ENCODE data around the gene LIN9.
"Not testable (repeated sequence)": the region's sequence is repeated elsewhere in the genome, so short reads cannot be mapped to it uniquely, and the experiment has no call there.

The LIN9 gene

DNA sequence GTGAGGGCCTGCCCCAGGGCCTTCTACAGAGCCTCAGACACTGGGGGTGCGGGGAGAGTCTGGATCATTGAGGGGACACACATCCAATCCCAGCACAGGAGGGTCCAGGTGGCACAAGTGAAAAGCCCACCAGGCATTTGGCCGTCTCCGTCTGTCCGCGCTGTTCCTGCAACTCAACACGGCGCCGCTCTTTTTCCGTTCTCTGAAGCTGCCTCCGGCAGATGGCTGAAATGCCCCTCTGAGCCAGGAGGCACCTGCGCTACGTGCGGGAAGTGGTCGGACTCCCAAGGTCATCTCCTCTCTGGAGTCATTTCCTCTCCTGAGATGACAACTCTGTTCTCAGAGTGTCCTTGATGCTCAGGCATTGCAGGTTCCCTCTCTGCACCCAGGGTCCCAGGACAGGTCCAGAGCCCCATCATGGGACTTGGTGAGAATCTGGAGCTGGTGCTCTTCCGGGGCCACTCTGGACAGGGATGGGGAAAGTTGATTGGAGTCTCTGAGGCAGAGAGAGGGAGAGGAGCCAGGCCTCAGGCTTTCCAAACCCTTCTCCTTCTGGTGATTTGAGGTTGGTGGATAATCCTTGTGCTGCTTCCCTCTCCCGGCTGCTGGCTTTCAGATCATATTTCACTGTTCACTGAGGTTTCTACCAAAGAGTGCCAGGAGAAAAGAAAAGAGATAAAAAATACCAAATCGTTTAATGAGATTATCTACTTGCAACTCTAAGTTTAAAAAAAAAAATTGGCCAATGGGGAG is 99.5 kb downstream of the LIN9 start:
- no peaks in the 10 kb centered on the region for H3K4me1 ChIP-seq (ENCODE audit: control insufficient read depth in 5 of 5, insufficient read depth in 5 of 5, low read length in 5 of 5)
- no peaks in the 10 kb centered on the region for H3K36me3 ChIP-seq (ENCODE audit: control insufficient read depth in 5 of 5, insufficient read depth in 5 of 5, low read length in 5 of 5)

DNA sequence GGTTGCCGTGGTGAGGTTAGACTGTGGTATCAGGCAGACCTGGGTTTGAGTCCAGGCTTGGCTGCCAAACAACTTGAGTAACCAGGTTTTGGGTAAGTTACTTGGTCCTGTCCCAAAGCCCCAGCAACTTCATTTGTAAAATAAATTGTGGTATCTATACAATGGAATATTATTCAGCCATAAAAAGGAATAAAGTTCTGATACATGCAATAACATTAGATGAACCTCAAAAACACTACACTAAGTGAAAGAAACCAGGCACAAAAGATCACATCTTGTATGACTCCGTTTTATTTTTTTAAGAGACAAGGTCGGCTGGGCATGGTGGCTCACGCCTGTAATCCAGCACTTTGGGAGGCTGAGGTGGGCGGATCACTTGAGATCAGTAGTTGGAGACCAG is 101.9 kb downstream of the LIN9 start:
- no peaks in the 10 kb centered on the region for H3K9me3 ChIP-seq (ENCODE audit: control insufficient read depth in 5 of 5, low read length in 5 of 5)
- no peak overlapping the region for H3K27ac ChIP-seq (ENCODE audit: low read depth, low read length)
- no peaks in the 10 kb centered on the region for H3K4me1 ChIP-seq (ENCODE audit: control insufficient read depth in 5 of 5, insufficient read depth in 5 of 5, low read length in 5 of 5)
- peaks cover 0 to 2% (median 0%) of the 10 kb centered on the region in 5 donors for H3K27me3 ChIP-seq (ENCODE audit: control insufficient read depth in 5 of 5, insufficient read depth in 4 of 5, low read length in 5 of 5)
- no peak overlapping the region for H3K4me3 ChIP-seq (ENCODE audit: low read depth in 1 of 5, low read length in 5 of 5)
- H3K36me3 ChIP-seq (ENCODE audit: control insufficient read depth in 5 of 5, insufficient read depth in 5 of 5, low read length in 5 of 5), result no peaks in the 10 kb centered on the region
- H3K9ac ChIP-seq (ENCODE audit: low read length in 5 of 5), result no peak overlapping the region

More for the DNA sequence above, 99.5 kb downstream of the LIN9 start:
- Histone ChIP-seq H3K27me3 (ENCODE audit: control insufficient read depth in 5 of 5, insufficient read depth in 4 of 5, low read length in 5 of 5) (peaks cover 0 to 2% (median 0%) of the 10 kb centered on the region in 5 donors), H3K27ac (ENCODE audit: low read depth, low read length) (no peak overlapping the region), H3K4me3 (ENCODE audit: low read depth in 1 of 5, low read length in 5 of 5) (no peak overlapping the region), H3K9me3 (ENCODE audit: control insufficient read depth in 5 of 5, low read length in 5 of 5) (no peaks in the 10 kb centered on the region), H3K9ac (ENCODE audit: low read length in 5 of 5) (no peak overlapping the region)

DNA sequence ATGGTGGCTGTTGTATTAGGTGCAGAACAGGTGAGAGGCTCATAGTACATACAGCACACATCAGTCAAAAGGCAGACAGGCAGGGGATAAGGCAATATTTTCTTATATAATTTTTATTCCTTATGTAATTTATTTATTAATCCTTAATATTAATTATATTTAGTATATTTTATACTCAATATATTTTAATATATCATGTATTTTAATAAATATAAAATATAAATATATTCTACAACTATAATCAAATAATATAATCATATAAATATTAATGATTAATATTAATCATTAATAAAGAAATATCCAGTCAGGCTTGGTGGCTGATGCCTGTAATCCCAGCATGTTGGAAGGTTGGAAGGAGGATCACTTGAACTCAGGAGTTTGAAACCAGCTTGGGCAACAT is 104.8 kb downstream of the LIN9 start:
- H3K9ac ChIP-seq (ENCODE audit: low read length in 5 of 5), result no peak overlapping the region
- no peaks in the 10 kb centered on the region for H3K4me1 ChIP-seq (ENCODE audit: control insufficient read depth in 5 of 5, insufficient read depth in 5 of 5, low read length in 5 of 5)
- no peaks in the 10 kb centered on the region for H3K36me3 ChIP-seq (ENCODE audit: control insufficient read depth in 5 of 5, insufficient read depth in 5 of 5, low read length in 5 of 5)
- no peak overlapping the region for H3K4me3 ChIP-seq (ENCODE audit: low read depth in 1 of 5, low read length in 5 of 5)
- H3K9me3 ChIP-seq (ENCODE audit: control insufficient read depth in 5 of 5, low read length in 5 of 5), result no peaks in the 10 kb centered on the region
- H3K27ac ChIP-seq (ENCODE audit: low read depth, low read length), result no peak overlapping the region
- no peaks in the 10 kb centered on the region for H3K27me3 ChIP-seq (ENCODE audit: control insufficient read depth in 5 of 5, insufficient read depth in 4 of 5, low read length in 5 of 5)

DNA sequence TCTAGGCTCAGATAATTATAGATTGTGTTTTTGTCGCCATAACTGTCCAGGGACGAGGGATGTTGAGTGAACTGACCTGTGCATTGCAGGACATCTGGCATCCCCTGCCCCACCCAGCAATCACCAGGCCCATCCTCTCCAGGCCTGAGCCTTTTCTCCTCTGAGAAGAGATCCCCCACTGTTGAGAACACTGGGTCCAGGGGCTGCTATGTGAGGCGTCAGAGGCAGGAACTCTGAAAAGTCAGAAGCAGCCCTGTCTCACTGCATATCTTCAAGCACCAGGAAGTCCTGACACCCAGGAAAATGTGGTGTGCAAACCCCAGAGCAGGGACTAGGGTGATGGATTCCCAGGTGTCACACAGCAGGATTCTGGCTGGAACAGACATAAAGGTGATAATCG is 105.3 kb downstream of the LIN9 start:
- no peaks in the 10 kb centered on the region for H3K36me3 ChIP-seq (ENCODE audit: control insufficient read depth in 5 of 5, insufficient read depth in 5 of 5, low read length in 5 of 5)
- H3K4me1 ChIP-seq (ENCODE audit: control insufficient read depth in 5 of 5, insufficient read depth in 5 of 5, low read length in 5 of 5), result no peaks in the 10 kb centered on the region
- H3K27me3 ChIP-seq (ENCODE audit: control insufficient read depth in 5 of 5, insufficient read depth in 4 of 5, low read length in 5 of 5), result no peaks in the 10 kb centered on the region
- H3K27ac ChIP-seq (ENCODE audit: low read depth, low read length), result no peak overlapping the region
- H3K9ac ChIP-seq (ENCODE audit: low read length in 5 of 5), result no peak overlapping the region
- no peak overlapping the region for H3K4me3 ChIP-seq (ENCODE audit: low read depth in 1 of 5, low read length in 5 of 5)
- H3K9me3 ChIP-seq (ENCODE audit: control insufficient read depth in 5 of 5, low read length in 5 of 5), result no peaks in the 10 kb centered on the region

DNA sequence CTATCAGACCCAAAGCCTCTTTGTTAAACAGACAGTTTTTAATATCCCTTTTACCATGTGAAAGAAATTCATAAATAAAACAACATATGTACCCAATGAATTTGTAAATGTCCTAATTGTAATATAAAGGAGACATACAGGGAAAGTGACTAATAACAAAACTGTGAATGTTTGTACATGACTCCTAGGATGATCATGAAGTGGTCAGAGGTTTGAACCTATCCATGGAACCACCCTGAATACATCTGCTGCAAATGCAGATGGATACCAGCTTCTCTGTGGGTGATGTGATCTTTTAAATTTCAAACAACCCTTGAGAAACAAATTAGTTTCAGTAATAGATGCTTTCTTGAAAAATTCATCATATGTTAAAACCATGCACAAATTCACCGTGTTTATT is 105.7 kb downstream of the LIN9 start:
- Histone ChIP-seq H3K9ac (ENCODE audit: low read length in 5 of 5) (no peak overlapping the region), H3K4me3 (ENCODE audit: low read depth in 1 of 5, low read length in 5 of 5) (no peak overlapping the region), H3K9me3 (ENCODE audit: control insufficient read depth in 5 of 5, low read length in 5 of 5) (no peaks in the 10 kb centered on the region), H3K27me3 (ENCODE audit: control insufficient read depth in 5 of 5, insufficient read depth in 4 of 5, low read length in 5 of 5) (no peaks in the 10 kb centered on the region), H3K36me3 (ENCODE audit: control insufficient read depth in 5 of 5, insufficient read depth in 5 of 5, low read length in 5 of 5) (no peaks in the 10 kb centered on the region), H3K27ac (ENCODE audit: low read depth, low read length) (no peak overlapping the region), H3K4me1 (ENCODE audit: control insufficient read depth in 5 of 5, insufficient read depth in 5 of 5, low read length in 5 of 5) (no peaks in the 10 kb centered on the region)

DNA sequence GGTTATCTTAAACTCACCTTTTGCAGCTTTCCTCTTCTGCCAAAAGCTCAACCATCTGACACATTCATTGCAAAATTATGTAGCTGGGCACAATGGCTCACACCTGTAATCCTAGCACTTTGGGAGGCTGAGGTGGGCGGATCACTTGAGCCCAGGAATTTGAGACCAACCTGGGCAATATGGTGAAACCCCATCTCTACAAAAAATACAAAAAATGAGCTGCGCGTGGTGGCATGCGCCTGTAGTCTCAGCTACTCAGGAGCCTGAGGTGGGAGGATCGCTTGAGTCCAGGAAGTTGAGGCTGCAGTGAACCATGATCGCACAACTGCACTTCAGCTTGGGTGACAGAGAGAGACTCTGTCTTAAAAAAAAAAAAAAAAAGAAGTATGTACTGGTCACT is 106.3 kb downstream of the LIN9 start:
- H3K4me1 ChIP-seq (ENCODE audit: control insufficient read depth in 5 of 5, insufficient read depth in 5 of 5, low read length in 5 of 5); H3K27ac ChIP-seq (ENCODE audit: low read depth, low read length); H3K9me3 ChIP-seq (ENCODE audit: control insufficient read depth in 5 of 5, low read length in 5 of 5); H3K4me3 ChIP-seq (ENCODE audit: low read depth in 1 of 5, low read length in 5 of 5); H3K9ac ChIP-seq (ENCODE audit: low read length in 5 of 5); H3K27me3 ChIP-seq (ENCODE audit: control insufficient read depth in 5 of 5, insufficient read depth in 4 of 5, low read length in 5 of 5); H3K36me3 ChIP-seq (ENCODE audit: control insufficient read depth in 5 of 5, insufficient read depth in 5 of 5, low read length in 5 of 5): not testable (repeated sequence)

DNA sequence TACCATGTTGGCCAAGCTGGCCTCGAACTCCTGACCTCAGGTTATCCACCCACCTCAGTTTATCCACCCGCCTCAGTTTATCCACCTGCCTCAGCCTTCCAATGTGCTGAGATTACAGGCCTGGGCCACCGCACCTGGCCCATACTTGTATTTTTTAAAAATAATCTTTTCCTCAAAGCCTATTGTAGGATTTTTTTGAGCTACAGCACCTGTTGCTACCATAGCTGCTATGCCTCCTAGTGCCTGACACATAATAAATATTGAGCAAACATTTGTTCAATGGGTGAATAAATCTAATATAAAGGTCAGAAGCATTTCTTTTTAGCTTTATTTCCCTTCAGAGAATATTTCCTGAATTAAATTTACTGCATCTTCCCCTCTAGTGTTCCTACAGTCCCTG is 106.7 kb downstream of the LIN9 start:
- no peaks in the 10 kb centered on the region for H3K27me3 ChIP-seq (ENCODE audit: control insufficient read depth in 5 of 5, insufficient read depth in 4 of 5, low read length in 5 of 5)
- H3K4me1 ChIP-seq (ENCODE audit: control insufficient read depth in 5 of 5, insufficient read depth in 5 of 5, low read length in 5 of 5), result no peaks in the 10 kb centered on the region
- H3K9ac ChIP-seq (ENCODE audit: low read length in 5 of 5), result no peak overlapping the region
- no peaks in the 10 kb centered on the region for H3K9me3 ChIP-seq (ENCODE audit: control insufficient read depth in 5 of 5, low read length in 5 of 5)
- H3K27ac ChIP-seq (ENCODE audit: low read depth, low read length), result no peak overlapping the region
- H3K36me3 ChIP-seq (ENCODE audit: control insufficient read depth in 5 of 5, insufficient read depth in 5 of 5, low read length in 5 of 5), result no peaks in the 10 kb centered on the region
- H3K4me3 ChIP-seq (ENCODE audit: low read depth in 1 of 5, low read length in 5 of 5), result no peak overlapping the region

DNA sequence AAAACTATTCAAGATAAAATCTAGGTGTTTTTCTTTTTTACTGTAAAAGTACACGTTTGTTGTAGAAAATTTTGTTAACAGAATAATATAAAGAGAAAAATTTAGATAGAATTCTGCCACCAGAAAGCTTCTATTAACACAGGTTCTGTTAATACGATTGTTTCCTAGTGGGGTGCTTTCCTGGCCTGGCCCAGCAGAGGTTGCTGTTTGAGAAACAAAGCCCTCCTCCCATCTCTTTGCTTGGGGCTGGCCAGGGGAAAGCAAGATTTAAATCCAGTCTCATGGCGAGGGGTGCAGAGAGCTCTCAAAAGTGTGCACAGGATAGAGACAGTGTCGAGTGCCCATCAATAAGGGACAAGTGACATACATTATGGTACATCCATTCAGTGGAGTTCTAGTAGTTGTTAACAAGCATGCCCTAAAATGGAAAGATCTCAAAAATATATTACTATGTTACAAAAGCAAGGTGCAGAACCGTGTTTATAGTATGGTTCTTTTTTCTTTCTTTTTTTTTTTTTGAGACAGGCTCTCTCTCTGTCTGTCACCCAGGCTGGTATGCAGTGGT is 107.9 kb downstream of the LIN9 start:
- Histone ChIP-seq H3K4me1 (ENCODE audit: control insufficient read depth in 5 of 5, insufficient read depth in 5 of 5, low read length in 5 of 5) (no peaks in the 10 kb centered on the region), H3K27ac (ENCODE audit: low read depth, low read length) (no peak overlapping the region), H3K9me3 (ENCODE audit: control insufficient read depth in 5 of 5, low read length in 5 of 5) (no peaks in the 10 kb centered on the region), H3K9ac (ENCODE audit: low read length in 5 of 5) (no peak overlapping the region), H3K27me3 (ENCODE audit: control insufficient read depth in 5 of 5, insufficient read depth in 4 of 5, low read length in 5 of 5) (no peaks in the 10 kb centered on the region), H3K4me3 (ENCODE audit: low read depth in 1 of 5, low read length in 5 of 5) (no peak overlapping the region), H3K36me3 (ENCODE audit: control insufficient read depth in 5 of 5, insufficient read depth in 5 of 5, low read length in 5 of 5) (no peaks in the 10 kb centered on the region)

DNA sequence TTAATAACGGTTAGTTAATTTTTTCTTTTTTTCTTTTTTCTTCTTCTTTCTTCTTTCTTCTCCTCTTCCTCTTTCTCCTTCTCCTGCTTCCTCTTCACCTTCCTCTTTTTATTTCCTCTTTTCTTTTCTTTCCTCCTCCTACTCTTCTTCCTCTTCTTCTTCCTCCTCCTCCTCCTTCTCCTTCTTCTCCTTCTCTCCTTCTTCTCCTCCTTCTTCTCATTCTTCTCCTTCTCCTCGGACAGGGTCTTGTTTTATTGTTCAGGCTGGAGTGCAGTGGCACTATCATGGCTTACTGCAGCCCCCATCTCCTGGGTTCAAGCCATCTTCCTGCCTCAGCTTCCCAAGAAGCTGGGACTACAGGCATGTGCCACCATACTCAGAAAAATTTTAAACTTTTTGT is 109.0 kb downstream of the LIN9 start:
- Histone ChIP-seq H3K36me3 (ENCODE audit: control insufficient read depth in 5 of 5, insufficient read depth in 5 of 5, low read length in 5 of 5) (no peaks in the 10 kb centered on the region), H3K4me1 (ENCODE audit: control insufficient read depth in 5 of 5, insufficient read depth in 5 of 5, low read length in 5 of 5) (no peaks in the 10 kb centered on the region), H3K27me3 (ENCODE audit: control insufficient read depth in 5 of 5, insufficient read depth in 4 of 5, low read length in 5 of 5) (peaks cover 0 to 4% (median 0%) of the 10 kb centered on the region in 5 donors), H3K9me3 (ENCODE audit: control insufficient read depth in 5 of 5, low read length in 5 of 5) (no peaks in the 10 kb centered on the region), H3K4me3 (ENCODE audit: low read depth in 1 of 5, low read length in 5 of 5) (no peak overlapping the region), H3K9ac (ENCODE audit: low read length in 5 of 5) (no peak overlapping the region), H3K27ac (ENCODE audit: low read depth, low read length) (no peak overlapping the region)

DNA sequence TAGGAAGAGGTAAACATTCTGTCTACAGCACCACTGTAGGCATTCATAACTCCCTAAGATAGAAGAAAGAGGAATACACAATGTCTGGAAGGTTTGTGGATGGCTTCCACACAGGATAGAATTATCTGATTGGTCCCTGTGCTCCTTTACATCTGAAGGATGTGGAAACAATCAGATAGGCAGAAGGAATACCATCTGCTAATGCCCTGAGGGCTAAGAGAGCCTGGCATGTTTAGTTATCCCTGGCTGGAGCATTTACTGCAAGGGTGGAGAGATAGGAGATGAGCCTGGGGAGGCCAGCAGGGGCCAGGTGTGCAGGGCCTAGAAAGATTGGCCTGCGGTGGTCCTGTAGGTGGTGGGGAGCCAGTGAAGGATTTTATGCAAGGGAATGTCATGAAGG is 113.8 kb downstream of the LIN9 start:
- Histone ChIP-seq H3K36me3 (ENCODE audit: control insufficient read depth in 5 of 5, insufficient read depth in 5 of 5, low read length in 5 of 5) (no peaks in the 10 kb centered on the region), H3K27ac (ENCODE audit: low read depth, low read length) (no peak overlapping the region), H3K9ac (ENCODE audit: low read length in 5 of 5) (no peak overlapping the region), H3K4me3 (ENCODE audit: low read depth in 1 of 5, low read length in 5 of 5) (no peak overlapping the region), H3K9me3 (ENCODE audit: control insufficient read depth in 5 of 5, low read length in 5 of 5) (no peaks in the 10 kb centered on the region), H3K27me3 (ENCODE audit: control insufficient read depth in 5 of 5, insufficient read depth in 4 of 5, low read length in 5 of 5) (peaks cover 0 to 4% (median 0%) of the 10 kb centered on the region in 5 donors), H3K4me1 (ENCODE audit: control insufficient read depth in 5 of 5, insufficient read depth in 5 of 5, low read length in 5 of 5) (no peaks in the 10 kb centered on the region)
